Epithelial cell of esophagus (primary cell): Measurements from ENCODE around the gene C19orf25.
"Not testable (repeated sequence)": the region's sequence is repeated elsewhere in the genome, so short reads cannot be mapped to it uniquely, and the experiment has no call there.

Source experiments
- DNase-seq: peaks from one replicate; pipeline ENCODE4 v3.0.0; 2010; ENCODE audit warnings: low read depth
- H3K4me3 ChIP-seq: 2 replicates; pipeline ENCODE4 v1.5.1; 2011; ENCODE audit warnings: mild to moderate bottlenecking, low read length, control low read depth
- TF ChIP-seq, protein P1 (sequence below): IDR thresholded peaks from 2 replicates; pipeline ENCODE4 v1.5.1; 2011; ENCODE audit warnings: low read depth, mild to moderate bottlenecking, low read length, control low read depth, inconsistent platforms; ENCODE audit not compliant: insufficient read depth; ENCODE audit errors: missing control alignments

C19orf25 gene

GRCh38 chr19:1524287-1524971 is 45.4 kb upstream of the C19orf25 start:
- DNase-seq: no peak
- no peak overlapping the region for H3K4me3 ChIP-seq
- TF ChIP-seq, protein P1, sequence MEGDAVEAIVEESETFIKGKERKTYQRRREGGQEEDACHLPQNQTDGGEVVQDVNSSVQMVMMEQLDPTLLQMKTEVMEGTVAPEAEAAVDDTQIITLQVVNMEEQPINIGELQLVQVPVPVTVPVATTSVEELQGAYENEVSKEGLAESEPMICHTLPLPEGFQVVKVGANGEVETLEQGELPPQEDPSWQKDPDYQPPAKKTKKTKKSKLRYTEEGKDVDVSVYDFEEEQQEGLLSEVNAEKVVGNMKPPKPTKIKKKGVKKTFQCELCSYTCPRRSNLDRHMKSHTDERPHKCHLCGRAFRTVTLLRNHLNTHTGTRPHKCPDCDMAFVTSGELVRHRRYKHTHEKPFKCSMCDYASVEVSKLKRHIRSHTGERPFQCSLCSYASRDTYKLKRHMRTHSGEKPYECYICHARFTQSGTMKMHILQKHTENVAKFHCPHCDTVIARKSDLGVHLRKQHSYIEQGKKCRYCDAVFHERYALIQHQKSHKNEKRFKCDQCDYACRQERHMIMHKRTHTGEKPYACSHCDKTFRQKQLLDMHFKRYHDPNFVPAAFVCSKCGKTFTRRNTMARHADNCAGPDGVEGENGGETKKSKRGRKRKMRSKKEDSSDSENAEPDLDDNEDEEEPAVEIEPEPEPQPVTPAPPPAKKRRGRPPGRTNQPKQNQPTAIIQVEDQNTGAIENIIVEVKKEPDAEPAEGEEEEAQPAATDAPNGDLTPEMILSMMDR: no peak

GRCh38 chr19:1523412-1524286 is 44.6 kb upstream of the C19orf25 start, which contains the start of gene PLK5:
PLK5 (plus strand) TSS chr19:1524077; CDS start chr19:1526997, 2,920 bp downstream.
- DNase-seq: no peak
- TF ChIP-seq, protein P1: no peak
- H3K4me3 ChIP-seq: no peak within 1 kb of the TSS

- DNase-seq: no peak
- H3K4me3 ChIP-seq: no peak overlapping the region
- TF ChIP-seq, protein P1: no peak
Measured at GRCh38 chr19:1522838-1523237, 43.8 kb upstream of the C19orf25 start.

GRCh38 chr19:1522061-1522460 is 43.0 kb upstream of the C19orf25 start:
- TF ChIP-seq, protein P1: no peak
- H3K4me3 ChIP-seq: no peak overlapping the region
- DNase-seq: no peak

- no peak overlapping the region for H3K4me3 ChIP-seq
- TF ChIP-seq, protein P1: no peak
- DNase-seq: no peak
Measured at GRCh38 chr19:1521636-1522035, 42.6 kb upstream of the C19orf25 start.

GRCh38 chr19:1520203-1520780 is 41.3 kb upstream of the C19orf25 start:
- H3K4me3 ChIP-seq: no peak overlapping the region
- TF ChIP-seq, protein P1: no peak
- no peak for DNase-seq

- H3K4me3 ChIP-seq, DNase-seq: not testable (repeated sequence)
Measured at GRCh38 chr19:1519802-1520201, 40.8 kb upstream of the C19orf25 start.
